ENCODE measurements around the gene HS2ST1.

HS2ST1 gene

GRCh38 chr1:86914998-86915736 is 732 bp downstream of the HS2ST1 start:
- Histone ChIP-seq H3K36me3 (peaks cover 2% of the 10 kb centered on the region), H3K9me3 (no peaks in the 10 kb centered on the region), H3K4me1 (ENCODE audit: control insufficient read depth in 1 of 2, insufficient read depth in 1 of 2, low read depth in 1 of 2, low read length in 1 of 2) (peaks cover 21 to 26% of the 10 kb centered on the region in 2 experiments), H3K4me3 (ENCODE audit: low read depth in 1 of 2, low read length in 1 of 2) (peak overlapping the region; percentile 69 to 81), H3K27ac (peak overlapping the region; percentile 93), H3K27me3 (peaks cover 11% of the 10 kb centered on the region)
- TF ChIP-seq, protein P1, sequence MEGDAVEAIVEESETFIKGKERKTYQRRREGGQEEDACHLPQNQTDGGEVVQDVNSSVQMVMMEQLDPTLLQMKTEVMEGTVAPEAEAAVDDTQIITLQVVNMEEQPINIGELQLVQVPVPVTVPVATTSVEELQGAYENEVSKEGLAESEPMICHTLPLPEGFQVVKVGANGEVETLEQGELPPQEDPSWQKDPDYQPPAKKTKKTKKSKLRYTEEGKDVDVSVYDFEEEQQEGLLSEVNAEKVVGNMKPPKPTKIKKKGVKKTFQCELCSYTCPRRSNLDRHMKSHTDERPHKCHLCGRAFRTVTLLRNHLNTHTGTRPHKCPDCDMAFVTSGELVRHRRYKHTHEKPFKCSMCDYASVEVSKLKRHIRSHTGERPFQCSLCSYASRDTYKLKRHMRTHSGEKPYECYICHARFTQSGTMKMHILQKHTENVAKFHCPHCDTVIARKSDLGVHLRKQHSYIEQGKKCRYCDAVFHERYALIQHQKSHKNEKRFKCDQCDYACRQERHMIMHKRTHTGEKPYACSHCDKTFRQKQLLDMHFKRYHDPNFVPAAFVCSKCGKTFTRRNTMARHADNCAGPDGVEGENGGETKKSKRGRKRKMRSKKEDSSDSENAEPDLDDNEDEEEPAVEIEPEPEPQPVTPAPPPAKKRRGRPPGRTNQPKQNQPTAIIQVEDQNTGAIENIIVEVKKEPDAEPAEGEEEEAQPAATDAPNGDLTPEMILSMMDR (IDR thresholded peaks at IDR 0.05), result no peak

- no peak overlapping the region for H3K27ac ChIP-seq
- TF ChIP-seq, protein P1 (IDR thresholded peaks at IDR 0.05), result no peak
- H3K9me3 ChIP-seq, result no peaks in the 10 kb centered on the region
- H3K4me3 ChIP-seq (ENCODE audit: low read depth in 1 of 2, low read length in 1 of 2), result peak overlapping the region; percentile 69 to 81
- H3K27me3 ChIP-seq, result peaks cover 11% of the 10 kb centered on the region
- no peaks in the 10 kb centered on the region for H3K36me3 ChIP-seq
- peaks cover 21 to 26% of the 10 kb centered on the region in 2 experiments for H3K4me1 ChIP-seq (ENCODE audit: control insufficient read depth in 1 of 2, insufficient read depth in 1 of 2, low read depth in 1 of 2, low read length in 1 of 2)
Observed at GRCh38 chr1:86915737-86916235, 1.4 kb downstream of the HS2ST1 start.

DNA sequence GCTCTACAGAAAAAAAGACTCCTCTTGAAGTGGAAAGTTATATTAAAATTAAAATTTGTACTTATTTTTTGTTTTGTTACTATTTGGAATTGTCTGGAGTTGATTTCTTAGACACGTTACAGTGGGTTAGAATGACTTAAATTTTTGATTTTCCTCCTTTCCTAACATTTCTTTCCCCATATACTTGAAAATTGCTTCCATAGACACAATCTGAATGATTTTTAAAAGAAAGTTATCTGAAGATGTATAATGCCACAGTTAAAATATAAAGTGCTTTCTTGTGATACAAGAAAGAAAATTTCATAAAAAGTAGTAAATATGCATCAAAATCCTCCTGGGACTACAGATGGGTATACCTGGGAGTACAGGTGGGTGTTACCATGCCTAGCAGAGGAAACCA is 2.3 kb downstream of the HS2ST1 start:
- Histone ChIP-seq H3K9me3 (no peaks in the 10 kb centered on the region), H3K4me3 (ENCODE audit: low read depth in 1 of 2, low read length in 1 of 2) (no peak overlapping the region), H3K4me1 (ENCODE audit: control insufficient read depth in 1 of 2, insufficient read depth in 1 of 2, low read depth in 1 of 2, low read length in 1 of 2) (peaks cover 21 to 26% of the 10 kb centered on the region in 2 experiments), H3K27me3 (peaks cover 11% of the 10 kb centered on the region), H3K36me3 (no peaks in the 10 kb centered on the region), H3K27ac (no peak overlapping the region)
- TF ChIP-seq, protein P1 (IDR thresholded peaks at IDR 0.05), result no peak

GRCh38 chr1:86922445-86922844 is 8.0 kb downstream of the HS2ST1 start:
- Histone ChIP-seq H3K4me1 (ENCODE audit: control insufficient read depth in 1 of 2, insufficient read depth in 1 of 2, low read depth in 1 of 2, low read length in 1 of 2) (no peaks in the 10 kb centered on the region), H3K36me3 (no peaks in the 10 kb centered on the region), H3K9me3 (no peaks in the 10 kb centered on the region), H3K27me3 (no peaks in the 10 kb centered on the region), H3K27ac (no peak overlapping the region), H3K4me3 (ENCODE audit: low read depth in 1 of 2, low read length in 1 of 2) (no peak overlapping the region)
- TF ChIP-seq, protein P1 (IDR thresholded peaks at IDR 0.05), result no peak

GRCh38 chr1:86924324-86924960 is 10.0 kb downstream of the HS2ST1 start:
- TF ChIP-seq, protein P1 (IDR thresholded peaks at IDR 0.05), result no peak
- Histone ChIP-seq H3K9me3 (no peaks in the 10 kb centered on the region), H3K36me3 (no peaks in the 10 kb centered on the region), H3K27ac (no peak overlapping the region), H3K4me1 (ENCODE audit: control insufficient read depth in 1 of 2, insufficient read depth in 1 of 2, low read depth in 1 of 2, low read length in 1 of 2) (no peaks in the 10 kb centered on the region), H3K4me3 (ENCODE audit: low read depth in 1 of 2, low read length in 1 of 2) (no peak overlapping the region), H3K27me3 (no peaks in the 10 kb centered on the region)
